H9 (cell line): Measurements from ENCODE around the gene EIF3A. TPM values are rescaled to one million over a fixed set of nuclear protein-coding genes. Genes with fewer than 3 reads are reported as not detected.
"Not testable (repeated sequence)": the region's sequence is repeated elsewhere in the genome, so short reads cannot be mapped to it uniquely, and the experiment has no call there.

ENCODE experiments used
- DNase-seq: peaks from one replicate; pipeline ENCODE4 v3.0.0-alpha.2; 2017
- H2AFZ ChIP-seq: one replicate; pipeline ENCODE4 v1.6.1; 2013; ENCODE audit warnings: mild to moderate bottlenecking, low read length, control low read depth, moderate library complexity
- H2AK5ac ChIP-seq: 2 replicates; pipeline ENCODE4 v1.6.1; 2013; ENCODE audit warnings: low read length, control low read depth, mixed read lengths; ENCODE audit not compliant: insufficient read length
- H2BK120ac ChIP-seq: one replicate; pipeline ENCODE4 v1.6.1; 2013; ENCODE audit warnings: low read depth, mild to moderate bottlenecking, low read length, control low read depth, inconsistent platforms; ENCODE audit not compliant: poor library complexity, severe bottlenecking
- H2BK12ac ChIP-seq: 2 replicates; pipeline ENCODE4 v1.6.1; 2013; ENCODE audit warnings: low read length, control low read depth, mixed read lengths, low read depth; ENCODE audit not compliant: insufficient read length
- H2BK15ac ChIP-seq: 2 replicates; pipeline ENCODE4 v1.6.1; 2013; ENCODE audit warnings: low read depth, low read length, control low read depth
- H2BK20ac ChIP-seq: one replicate; pipeline ENCODE4 v1.6.1; 2013; ENCODE audit warnings: low read depth, mild to moderate bottlenecking, low read length, control low read depth, inconsistent platforms; ENCODE audit not compliant: poor library complexity, severe bottlenecking
- H2BK5ac ChIP-seq: 2 replicates; pipeline ENCODE4 v1.6.1; 2013; ENCODE audit warnings: low read length, control low read depth, mixed read lengths; ENCODE audit not compliant: insufficient read length
- H3K14ac ChIP-seq: 2 replicates; pipeline ENCODE4 v1.6.1; 2013; ENCODE audit warnings: low read length, control low read depth; ENCODE audit not compliant: insufficient read depth
- H3K18ac ChIP-seq: 2 replicates; pipeline ENCODE4 v1.6.1; 2013; ENCODE audit warnings: low read depth, mild to moderate bottlenecking, mixed read lengths, low read length, control low read depth; ENCODE audit not compliant: insufficient read length
- H3K23ac ChIP-seq: 2 replicates; pipeline ENCODE4 v1.6.1; 2013; ENCODE audit warnings: low read length, control low read depth, mixed read lengths, low read depth; ENCODE audit not compliant: insufficient read length
- H3K23me2 ChIP-seq: 2 replicates; pipeline ENCODE4 v1.6.1; 2013; ENCODE audit warnings: low read depth, mild to moderate bottlenecking, mixed read lengths, low read length, control low read depth; ENCODE audit not compliant: insufficient read length, poor library complexity, severe bottlenecking
- H3K27ac ChIP-seq: 2 replicates; pipeline ENCODE4 v1.5.1; 2013; ENCODE audit warnings: low read length, control low read depth, mixed read lengths, low read depth; ENCODE audit not compliant: insufficient read length
- H3K27me3 ChIP-seq: 2 replicates; pipeline ENCODE4 v1.6.1; 2013; ENCODE audit warnings: low read length, control low read depth, inconsistent platforms; ENCODE audit not compliant: insufficient read depth
- H3K4ac ChIP-seq: 2 replicates; pipeline ENCODE4 v1.6.1; 2013; ENCODE audit warnings: low read depth, mild to moderate bottlenecking, control low read depth, inconsistent platforms, low read length, moderate library complexity
- H3K4me1 ChIP-seq: 2 replicates; pipeline ENCODE4 v1.6.1; 2013; ENCODE audit warnings: low read length, control low read depth, inconsistent platforms; ENCODE audit not compliant: insufficient read depth
- H3K4me2 ChIP-seq: 2 replicates; pipeline ENCODE4 v1.6.1; 2013; ENCODE audit warnings: low read length, control low read depth, mixed read lengths; ENCODE audit not compliant: insufficient read length, insufficient read depth
- H3K56ac ChIP-seq: 2 replicates; pipeline ENCODE4 v1.6.1; 2013; ENCODE audit warnings: low read depth, mild to moderate bottlenecking, mixed read lengths, low read length, control low read depth; ENCODE audit not compliant: insufficient read length
- H3K79me1 ChIP-seq: 2 replicates; pipeline ENCODE4 v1.6.1; 2013; ENCODE audit warnings: low read depth, mild to moderate bottlenecking, moderate library complexity, low read length, control low read depth, inconsistent platforms; ENCODE audit not compliant: insufficient read depth, poor library complexity, severe bottlenecking
- H3K79me2 ChIP-seq: 2 replicates; pipeline ENCODE4 v1.6.1; 2013; ENCODE audit warnings: low read length, control low read depth, inconsistent platforms; ENCODE audit not compliant: insufficient read depth
- H3K9ac ChIP-seq: 2 replicates; pipeline ENCODE4 v1.6.1; 2013; ENCODE audit warnings: low read length, control low read depth, mixed read lengths; ENCODE audit not compliant: insufficient read length; ENCODE audit errors: extremely low read depth
- H3K9me3 ChIP-seq: one replicate; pipeline ENCODE4 v1.6.1; 2013; ENCODE audit warnings: low read depth, low read length, inconsistent platforms; ENCODE audit not compliant: control insufficient read depth
- H3T11ph ChIP-seq: one replicate; pipeline ENCODE4 v1.6.1; 2013; ENCODE audit warnings: mild to moderate bottlenecking, low read length, control low read depth, inconsistent platforms
- H4K20me1 ChIP-seq: one replicate; pipeline ENCODE4 v1.6.1; 2013; ENCODE audit not compliant: control insufficient read depth, insufficient read length, insufficient read depth
- H4K5ac ChIP-seq: 2 replicates; pipeline ENCODE4 v1.6.1; 2013; ENCODE audit warnings: low read depth, mild to moderate bottlenecking, mixed read lengths, low read length, control low read depth; ENCODE audit not compliant: insufficient read length
- H4K8ac ChIP-seq: replicated peaks from 2 replicates; pipeline ENCODE4 v1.6.1; 2013; ENCODE audit warnings: low read length, control low read depth, mixed read lengths, low read depth; ENCODE audit not compliant: insufficient read length
- H4K91ac ChIP-seq: 2 replicates; pipeline ENCODE4 v1.6.1; 2013; ENCODE audit warnings: low read depth, mild to moderate bottlenecking, moderate library complexity, mixed read lengths, low read length, control low read depth; ENCODE audit not compliant: insufficient read length
- H3K27ac Mint-ChIP-seq, 3 experiments: 2 replicates in 2 of 3; 3 replicates in 1 of 3; pipeline ENCODE4 v1.8.0; 2020 to 2021; ENCODE audit warnings: mixed read lengths in 3 of 3, mild to moderate bottlenecking in 1 of 3, moderate library complexity in 1 of 3
- H3K27me3 Mint-ChIP-seq: 2 replicates; pipeline ENCODE4 v1.8.0; 2021; ENCODE audit warnings: low read depth, mild to moderate bottlenecking, moderate library complexity, mixed read lengths
- H3K36me3 Mint-ChIP-seq, 3 experiments: 2 replicates in 2 of 3; 3 replicates in 1 of 3; pipeline ENCODE4 v1.8.0; 2020 to 2021; ENCODE audit warnings: low read depth in 3 of 3, mixed read lengths in 3 of 3; ENCODE audit not compliant: insufficient read depth in 1 of 3
- H3K4me1 Mint-ChIP-seq, 2 experiments: 2 replicates each; pipeline ENCODE4 v1.8.0; 2020; ENCODE audit warnings: mixed read lengths in 2 of 2
- H3K4me3 Mint-ChIP-seq, 2 experiments: 2 replicates in 1 of 2; 3 replicates in 1 of 2; pipeline ENCODE4 v1.8.0; 2020 to 2021; ENCODE audit warnings: mild to moderate bottlenecking in 2 of 2, mixed read lengths in 2 of 2, moderate library complexity in 1 of 2
- H3K9me3 Mint-ChIP-seq, 2 experiments: 2 replicates in 1 of 2; 3 replicates in 1 of 2; pipeline ENCODE4 v1.8.0; 2020; ENCODE audit warnings: mild to moderate bottlenecking in 2 of 2, mixed read lengths in 2 of 2, moderate library complexity in 1 of 2
- WGBS: extraction: QIAGEN DNeasy Blood & Tissue Kit; methylation state at CpG from one replicate; pipeline ENCODE4 v1.1.7; 2013; ENCODE audit warnings: missing lambda C conversion rate, low lambda C conversion rate, mixed read lengths; ENCODE audit not compliant: insufficient read length; ENCODE audit errors: extremely low coverage; 5-methylcytosine and 5-hydroxymethylcytosine counted together
- total RNA-seq: library from RNA; stranded (reverse); gene quantifications from 2 replicates; pipeline ENCODE4 v1.2.1, GENCODE V29; 2021

The EIF3A gene
- total RNA-seq, 1 experiment from 2014 or later, result 206 TPM

GRCh38 chr10:119107106-119107505 lies 26.5 kb upstream of the EIF3A start:
- H3K36me3 Mint-ChIP-seq, result peaks cover 11 to 53% (median 28%) of the 10 kb centered on the region in 3 experiments; a peak in 6 of 7 replicates
- H3K9ac ChIP-seq, H3K4me1 ChIP-seq, H3K27me3 ChIP-seq, H3T11ph ChIP-seq, H3K79me2 ChIP-seq, H3K9me3 Mint-ChIP-seq, H2BK12ac ChIP-seq, DNase-seq, H3K23me2 ChIP-seq, H2BK5ac ChIP-seq, H3K27ac Mint-ChIP-seq, H2AK5ac ChIP-seq, H4K91ac ChIP-seq, H4K5ac ChIP-seq, H3K4me3 Mint-ChIP-seq, H2BK120ac ChIP-seq, H3K4ac ChIP-seq, H4K20me1 ChIP-seq, H3K56ac ChIP-seq, H3K23ac ChIP-seq, H3K27me3 Mint-ChIP-seq, H3K27ac ChIP-seq, H3K4me1 Mint-ChIP-seq, H3K18ac ChIP-seq, H3K9me3 ChIP-seq, H3K79me1 ChIP-seq, H3K4me2 ChIP-seq, H4K8ac ChIP-seq, H2BK20ac ChIP-seq, H2AFZ ChIP-seq, H2BK15ac ChIP-seq, H3K14ac ChIP-seq: not testable (repeated sequence)
- no CpG with 5 or more reads among the region's 6 CpGs for WGBS

GRCh38 chr10:119105899-119106298 lies 25.3 kb upstream of the EIF3A start:
- H3K79me2 ChIP-seq, H3K9ac ChIP-seq, H3K4ac ChIP-seq, H3K4me1 ChIP-seq, H3T11ph ChIP-seq, H3K23ac ChIP-seq, H3K23me2 ChIP-seq, DNase-seq, H3K18ac ChIP-seq, H4K8ac ChIP-seq, H4K20me1 ChIP-seq, H3K79me1 ChIP-seq, H2AK5ac ChIP-seq, H3K27me3 Mint-ChIP-seq, H3K4me2 ChIP-seq, H2BK20ac ChIP-seq, H3K27ac ChIP-seq, H4K91ac ChIP-seq, H3K9me3 Mint-ChIP-seq, H2BK120ac ChIP-seq, H3K27me3 ChIP-seq, H3K4me1 Mint-ChIP-seq, H3K56ac ChIP-seq, H4K5ac ChIP-seq, H2BK5ac ChIP-seq, H2BK12ac ChIP-seq, H3K27ac Mint-ChIP-seq, H2BK15ac ChIP-seq, H3K9me3 ChIP-seq, H2AFZ ChIP-seq, H3K14ac ChIP-seq: not testable (repeated sequence)
- WGBS, result no CpG with 5 or more reads among the region's 7 CpGs
- Mint-ChIP-seq H3K4me3 (peak overlapping the region; percentile 76 to 86; a peak in 3 of 5 replicates), H3K36me3 (peaks cover 9 to 40% (median 22%) of the 10 kb centered on the region in 3 experiments; a peak in 6 of 7 replicates)
